HG02852 (cell line): ENCODE data around the gene UBR7.
A peak's percentile ranks its signal among the peaks of the same experiment; 100 is the strongest.
"Not testable (repeated sequence)": the region's sequence is repeated elsewhere in the genome, so short reads cannot be mapped to it uniquely, and the experiment has no call there.

ENCODE experiments used
- ATAC-seq: cut with Tn5 transposase; IDR thresholded peaks from one replicate; pipeline ENCODE4 v1.9.1; 2021; ENCODE audit warnings: mild to moderate bottlenecking, moderate library complexity; ENCODE audit not compliant: unreplicated experiment

The UBR7 gene

DNA sequence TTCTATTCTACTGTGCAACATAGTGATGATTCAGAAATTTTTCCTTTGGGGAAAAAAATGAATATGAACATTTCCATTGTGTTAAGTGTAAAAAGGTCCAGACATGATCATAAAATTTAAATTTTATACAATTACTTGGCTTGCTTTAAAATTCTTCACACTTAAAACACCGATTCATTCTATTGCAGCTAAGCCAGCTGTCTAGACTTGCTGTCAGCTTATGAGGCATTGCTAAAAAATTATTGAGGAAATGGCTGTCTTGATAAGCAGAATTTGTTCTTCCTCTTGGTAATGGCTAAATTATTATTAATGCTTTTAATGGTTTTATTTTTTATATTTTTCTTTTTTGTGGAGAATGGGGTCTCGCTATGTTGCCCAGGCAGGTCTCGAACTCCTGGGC, 20.1 kb upstream of the UBR7 start:
- no peak for ATAC-seq

DNA sequence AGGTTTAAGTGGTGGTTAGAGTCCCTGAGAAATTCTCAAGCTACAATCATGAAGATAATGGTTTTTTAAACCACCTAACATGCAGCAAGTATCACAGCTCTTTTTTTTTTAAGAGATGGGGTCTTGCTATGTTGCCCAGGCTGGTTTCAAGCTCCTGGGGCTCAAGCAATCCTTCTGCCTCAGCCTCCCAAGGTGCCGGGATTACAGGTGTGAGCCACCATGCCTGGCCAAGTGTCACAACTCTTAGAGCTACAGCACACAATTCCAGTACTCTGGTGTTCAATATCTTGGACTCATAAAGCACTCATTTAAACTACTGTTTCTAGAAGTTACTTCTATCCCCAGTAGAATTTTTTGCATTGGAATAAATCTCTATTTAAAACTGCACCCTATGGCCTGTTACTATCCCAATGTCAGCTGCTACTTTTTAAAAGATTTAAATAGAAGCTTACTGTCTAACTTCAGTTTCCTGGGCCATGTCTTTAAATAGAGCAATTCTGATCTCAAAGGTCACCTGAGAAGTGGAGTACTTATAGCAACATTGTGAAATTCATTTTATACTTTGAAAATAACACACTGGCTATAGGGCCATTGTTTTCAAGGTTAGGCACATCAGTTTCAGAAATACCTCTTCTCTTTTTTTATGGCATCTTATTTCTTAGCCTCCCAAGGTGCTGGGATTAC, 11.6 kb upstream of the UBR7 start:
- ATAC-seq = no peak

DNA sequence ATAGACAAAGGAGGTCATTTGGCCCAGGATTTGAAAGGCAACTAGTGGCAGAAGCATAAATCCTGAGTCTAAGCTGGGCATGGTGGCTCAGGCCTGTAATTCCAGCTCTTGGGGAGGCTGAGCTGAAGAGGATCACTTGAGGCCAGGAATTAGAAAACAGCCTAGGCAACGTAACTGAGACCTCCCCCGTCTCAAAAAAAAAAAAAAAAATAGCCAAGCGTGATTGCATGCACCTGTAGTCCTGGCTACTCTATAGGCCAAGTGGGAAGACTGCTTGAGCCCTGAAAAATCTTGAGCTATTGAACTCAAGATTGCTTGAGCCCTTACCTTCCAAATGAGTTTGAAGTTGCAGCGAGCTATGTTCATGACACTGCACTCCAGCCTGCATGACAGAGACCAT, 8.0 kb upstream of the UBR7 start:
- ATAC-seq = no peak

DNA sequence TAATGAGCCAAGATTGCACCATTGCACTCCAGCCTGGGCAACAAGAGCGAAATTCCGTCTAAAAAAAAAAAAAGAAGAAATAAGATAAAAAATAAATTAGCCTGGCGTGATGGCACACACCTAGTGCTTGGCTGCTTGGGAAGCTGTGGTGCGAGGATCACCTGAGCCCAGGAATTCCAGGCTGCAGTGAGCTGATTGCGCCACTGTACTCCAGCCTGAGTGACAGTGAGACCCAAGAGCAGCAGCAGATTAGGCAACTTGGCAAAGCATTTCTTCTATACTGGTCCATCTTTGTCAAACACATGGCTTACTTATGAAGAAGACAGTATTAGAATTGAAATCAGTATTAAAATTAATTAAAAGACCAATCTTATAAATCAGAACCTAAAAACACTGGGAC, 6.5 kb upstream of the UBR7 start:
- no peak for ATAC-seq

DNA sequence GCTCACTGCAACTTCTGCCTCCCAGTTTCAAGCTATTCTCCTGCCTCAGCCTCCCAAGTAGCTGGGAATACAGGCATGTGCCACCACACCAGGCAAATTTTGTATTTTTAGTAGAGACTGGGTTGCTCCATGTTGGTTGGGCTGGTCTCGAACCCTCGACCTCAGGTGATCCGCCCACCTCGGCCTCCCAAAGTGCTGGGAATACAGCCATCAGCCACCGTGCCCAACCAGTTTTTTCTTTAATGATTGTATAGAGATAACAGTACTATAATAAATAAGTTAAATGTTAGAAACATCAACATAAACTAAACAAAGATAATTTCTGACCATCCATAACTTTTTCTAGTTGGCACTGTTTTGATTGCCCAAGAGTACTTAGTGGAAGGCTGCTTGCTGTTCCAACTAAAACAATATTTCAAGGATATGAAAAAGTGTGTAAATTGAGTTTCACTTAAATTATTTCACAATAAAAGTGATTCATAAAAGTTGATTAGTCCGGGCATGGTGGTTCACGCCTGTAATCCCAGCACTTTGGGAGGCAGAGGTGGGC, 5.8 kb upstream of the UBR7 start:
- no peak for ATAC-seq

DNA sequence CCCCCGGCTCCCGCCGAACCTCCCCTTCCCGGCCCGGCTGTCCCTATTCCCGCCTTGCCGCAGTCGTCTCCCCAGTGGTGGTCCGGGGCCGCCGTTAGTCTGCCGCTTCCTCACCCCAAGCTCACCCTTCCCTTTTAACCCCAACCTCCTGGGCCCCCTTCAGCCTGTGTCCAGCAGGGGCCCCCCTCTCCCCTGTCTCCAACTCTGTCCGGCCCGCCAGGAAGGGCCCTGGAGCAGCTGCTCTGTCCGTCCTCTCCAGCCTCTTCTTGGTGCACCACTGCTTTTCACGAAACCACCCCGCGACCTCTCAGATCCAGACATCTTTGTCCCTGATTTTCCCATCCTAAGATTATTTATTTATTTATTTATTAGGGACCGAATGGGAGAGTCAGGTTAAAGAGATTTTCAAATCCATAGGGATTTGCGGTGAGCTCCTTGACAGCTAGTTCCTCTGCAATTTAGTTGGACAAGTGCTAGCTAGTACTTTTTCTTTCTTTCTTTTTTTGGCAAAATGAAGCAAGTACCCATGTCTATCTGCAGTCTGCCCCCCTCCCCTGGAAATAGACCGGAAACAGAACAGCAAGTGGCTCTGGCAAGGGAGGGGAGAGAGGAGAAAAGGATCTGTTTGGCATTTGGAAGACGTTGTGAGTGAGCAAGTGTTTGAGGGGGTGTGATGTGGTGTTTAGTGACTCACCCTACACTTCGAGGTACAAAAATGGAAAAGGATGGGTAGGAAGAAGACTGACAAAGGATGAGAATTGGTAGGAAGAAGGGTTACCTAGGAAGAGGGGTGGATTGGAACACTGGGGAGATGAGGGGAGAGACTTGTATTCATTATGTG, 632 bp downstream of the UBR7 start:
- ATAC-seq = peak; percentile 35

DNA sequence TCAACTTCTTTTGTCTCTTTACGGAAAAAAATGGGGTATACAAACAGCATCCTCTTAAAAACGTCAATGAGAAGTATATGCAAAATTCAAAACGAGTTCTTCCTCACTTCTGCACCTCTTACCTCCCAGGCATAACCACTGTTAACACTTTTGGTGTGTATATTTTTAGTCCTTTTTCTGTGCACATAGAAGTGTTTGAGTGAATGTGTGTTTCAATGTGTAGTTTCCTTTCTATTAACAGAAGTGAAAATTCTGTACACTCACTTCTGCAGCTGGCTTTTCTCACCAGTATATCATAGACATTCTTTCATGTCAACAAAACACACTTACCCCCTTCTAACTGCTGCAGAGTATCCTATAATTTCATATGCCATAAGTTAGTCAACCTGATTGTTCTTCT, 5.4 kb downstream of the UBR7 start:
- peak; percentile 77 for ATAC-seq

DNA sequence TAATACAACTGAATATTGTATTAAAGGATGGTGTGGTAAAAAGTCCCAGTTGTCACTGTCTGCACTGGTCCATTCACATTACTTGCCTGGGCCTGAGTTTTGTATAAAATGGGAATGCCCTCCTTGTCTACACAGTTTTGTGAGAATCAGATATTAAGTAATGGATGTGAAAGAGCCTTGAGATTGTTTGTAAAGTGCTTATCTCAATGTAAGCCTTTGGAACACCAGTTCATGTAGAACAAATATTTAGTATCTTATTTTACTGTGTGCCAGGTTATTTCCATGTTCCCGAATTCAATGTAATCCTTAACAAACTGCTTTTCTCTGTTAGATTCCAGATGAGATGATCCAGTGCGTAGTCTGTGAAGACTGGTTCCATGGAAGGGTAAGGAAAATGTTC, 7.5 kb downstream of the UBR7 start:
- no peak for ATAC-seq

DNA sequence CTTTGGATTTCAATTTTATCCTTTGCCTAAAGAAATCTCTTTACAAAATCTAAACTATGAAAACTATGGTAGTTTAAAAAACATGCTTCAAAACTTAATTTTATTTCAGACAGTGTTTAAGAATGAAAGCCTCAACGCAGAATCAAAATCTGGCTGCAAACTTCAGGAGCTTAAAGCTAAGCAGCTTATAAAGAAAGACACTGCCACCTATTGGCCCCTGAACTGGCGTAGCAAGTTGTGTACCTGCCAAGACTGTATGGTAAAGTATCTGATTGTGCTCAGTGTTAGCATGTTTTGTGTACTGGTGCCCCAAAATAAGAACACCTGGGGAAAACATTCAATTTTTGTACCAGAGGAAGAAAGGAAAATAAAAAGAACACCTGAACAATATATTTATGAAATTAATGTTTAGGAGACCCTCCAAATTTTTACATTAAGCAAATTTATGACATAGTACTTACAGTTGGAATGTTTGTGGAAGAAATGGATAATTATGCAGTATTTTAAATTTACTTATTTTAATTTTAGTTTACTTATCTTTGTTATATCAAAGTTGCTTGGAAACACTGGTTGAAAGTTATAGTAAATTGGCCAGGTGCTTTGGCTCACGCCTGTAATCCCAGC, 12.2 kb downstream of the UBR7 start:
- peak; percentile 47 for ATAC-seq

DNA sequence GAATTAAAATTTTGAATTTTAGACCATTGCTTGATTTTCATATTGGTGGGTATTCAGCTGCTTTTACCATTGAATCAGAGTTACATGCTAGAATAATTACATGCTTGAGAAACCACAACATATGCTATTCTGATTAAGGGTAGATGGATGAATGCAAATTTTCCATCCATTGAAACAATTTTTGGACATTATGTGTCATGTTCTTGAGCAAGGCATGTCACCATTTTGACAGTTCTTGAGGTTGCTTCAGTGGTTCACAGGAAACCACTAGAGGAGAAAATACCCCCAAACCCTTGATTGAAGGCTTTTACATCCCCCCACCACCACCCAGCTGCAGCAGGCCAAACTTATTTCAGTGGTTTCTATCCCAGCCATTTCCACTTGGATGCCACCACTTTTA, 13.5 kb downstream of the UBR7 start:
- no peak for ATAC-seq

DNA sequence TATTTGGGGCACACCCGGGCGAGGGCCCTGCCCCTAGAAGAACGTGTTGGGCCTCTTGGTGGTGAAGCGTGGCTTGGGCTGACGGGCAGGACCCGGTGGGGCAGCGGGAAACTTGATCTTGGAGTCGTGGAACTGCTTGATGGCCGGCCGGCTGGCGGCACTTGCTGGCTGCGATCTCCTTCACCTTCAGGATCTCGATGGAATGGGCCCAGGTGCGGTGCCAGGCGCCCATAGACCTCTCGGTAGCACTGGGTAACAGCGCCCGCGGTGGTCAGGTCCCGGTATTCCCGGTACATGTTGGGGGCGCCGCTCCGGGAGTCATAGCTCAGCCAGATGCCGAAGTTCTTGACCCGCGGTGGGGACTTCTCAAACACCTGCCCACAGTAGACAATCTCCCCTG, 16.5 kb downstream of the UBR7 start:
- ATAC-seq = no peak

DNA sequence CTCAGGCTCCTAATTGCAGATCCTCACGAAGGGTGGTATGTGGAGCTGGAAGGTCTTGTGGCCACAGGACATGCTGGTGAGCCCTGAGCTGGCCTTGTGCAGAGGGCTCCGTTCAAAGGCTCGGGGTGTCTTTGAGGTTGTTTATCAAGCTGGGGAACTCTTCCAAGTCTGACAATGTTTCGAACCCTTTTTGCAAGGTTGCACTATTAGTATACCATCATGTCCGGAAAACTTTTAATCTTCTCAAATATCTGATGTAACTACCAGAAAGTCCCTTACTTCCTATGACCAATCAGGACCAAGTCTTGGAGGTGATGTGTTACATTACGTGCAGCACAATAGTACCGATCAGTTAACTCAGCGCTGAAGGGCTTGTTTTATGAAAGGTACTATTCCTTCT, 21.5 kb downstream of the UBR7 start:
- ATAC-seq = no peak

DNA sequence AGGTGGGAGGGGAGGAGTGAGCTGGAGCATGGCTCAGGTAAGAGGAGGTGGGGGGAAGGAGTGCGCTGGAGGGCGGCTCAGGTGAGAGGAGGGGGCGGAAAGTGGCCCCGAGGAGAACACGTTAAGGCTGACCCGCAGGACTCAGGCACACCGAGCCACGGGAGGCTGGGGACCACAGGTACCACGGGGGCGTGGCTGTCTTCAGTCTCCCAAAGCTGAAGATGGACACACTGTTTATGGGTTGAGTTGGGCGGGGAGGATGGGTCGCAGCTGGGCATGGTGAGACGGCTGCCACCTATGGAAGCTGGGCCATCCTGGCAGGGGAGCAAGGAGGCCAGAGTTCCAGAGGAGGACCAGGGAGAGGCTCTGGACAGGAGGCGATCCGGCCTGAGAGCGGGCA, 23.5 kb downstream of the UBR7 start:
- no peak for ATAC-seq

DNA sequence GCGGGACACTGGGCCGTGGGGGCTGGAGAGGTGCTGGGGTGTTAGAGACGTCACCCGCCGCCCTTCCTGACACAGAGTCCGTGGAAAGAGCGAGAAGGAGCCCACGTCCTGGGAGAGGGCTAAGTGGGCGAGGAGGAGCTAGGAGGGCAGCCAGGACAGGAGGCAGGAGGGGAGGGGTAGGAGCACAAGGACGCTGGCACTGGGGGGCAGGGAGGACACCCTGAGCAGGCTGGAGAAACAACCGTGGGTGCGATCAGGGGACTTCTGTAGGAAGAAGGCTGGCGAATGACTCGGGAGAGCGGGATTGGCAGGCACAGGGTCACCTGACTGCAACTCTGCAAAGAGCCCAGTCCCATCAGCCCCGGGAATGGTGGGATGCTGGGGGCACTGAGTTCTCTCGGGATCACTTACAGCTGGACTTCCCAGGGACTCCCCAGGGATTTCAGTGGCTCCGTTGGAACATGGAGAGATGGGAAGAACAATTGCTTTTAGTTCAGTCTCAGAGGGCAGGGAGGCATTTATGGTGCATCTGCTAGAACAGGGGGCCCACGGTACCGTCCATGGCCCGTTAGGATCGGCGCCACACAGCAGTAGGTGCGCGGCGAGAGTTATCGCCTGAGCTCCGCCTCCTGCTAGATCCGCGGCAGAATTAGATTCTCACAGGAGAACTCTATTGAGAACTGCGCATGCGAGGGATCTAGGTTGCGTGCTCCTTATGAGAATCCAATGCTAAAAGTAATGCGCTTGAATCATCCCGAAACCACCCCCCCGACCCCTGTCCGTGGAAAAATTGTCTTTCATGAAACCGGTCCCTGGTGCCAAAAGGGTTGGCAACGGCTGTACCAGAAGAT, 24.3 kb downstream of the UBR7 start:
- no peak for ATAC-seq

DNA sequence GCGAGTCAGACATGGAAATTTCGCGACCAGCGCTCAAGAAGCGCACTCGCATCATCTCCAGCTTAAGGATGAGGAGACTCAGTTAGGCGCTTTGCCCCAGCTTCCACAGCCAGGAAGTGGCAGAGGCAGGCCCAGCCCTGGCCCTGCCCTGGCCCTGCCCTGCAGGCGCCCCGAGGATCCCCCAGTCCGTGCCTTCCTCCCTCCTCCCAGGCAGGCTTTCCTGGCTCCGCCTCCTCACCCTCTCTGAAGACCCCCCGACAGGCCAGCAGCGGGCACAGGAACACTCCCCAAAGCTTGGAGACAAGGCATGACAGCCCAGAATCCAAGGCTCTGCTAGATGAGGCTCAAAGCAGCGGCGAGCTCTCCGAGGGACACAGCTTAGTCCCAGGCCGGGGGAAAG, 25.1 kb downstream of the UBR7 start:
- no peak for ATAC-seq

DNA sequence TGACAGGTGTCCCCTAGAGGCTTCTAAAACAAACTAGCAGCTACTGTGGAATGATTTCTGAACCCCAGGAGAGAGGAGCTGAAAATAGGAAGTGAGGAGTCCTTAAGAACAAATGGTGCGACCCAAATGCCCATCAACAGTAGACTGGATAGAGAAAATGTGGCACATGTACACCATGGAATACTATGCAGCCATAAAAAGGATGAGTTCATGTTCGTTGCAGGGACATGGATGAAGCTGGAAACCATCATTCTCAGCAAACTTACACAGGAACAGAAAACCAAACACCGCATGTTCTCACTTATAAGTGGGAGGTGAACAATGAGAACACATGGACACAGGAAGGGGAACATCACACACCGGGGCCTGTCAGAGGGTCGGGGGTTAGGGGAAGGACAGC, 26.0 kb downstream of the UBR7 start:
- not testable (repeated sequence) for ATAC-seq

DNA sequence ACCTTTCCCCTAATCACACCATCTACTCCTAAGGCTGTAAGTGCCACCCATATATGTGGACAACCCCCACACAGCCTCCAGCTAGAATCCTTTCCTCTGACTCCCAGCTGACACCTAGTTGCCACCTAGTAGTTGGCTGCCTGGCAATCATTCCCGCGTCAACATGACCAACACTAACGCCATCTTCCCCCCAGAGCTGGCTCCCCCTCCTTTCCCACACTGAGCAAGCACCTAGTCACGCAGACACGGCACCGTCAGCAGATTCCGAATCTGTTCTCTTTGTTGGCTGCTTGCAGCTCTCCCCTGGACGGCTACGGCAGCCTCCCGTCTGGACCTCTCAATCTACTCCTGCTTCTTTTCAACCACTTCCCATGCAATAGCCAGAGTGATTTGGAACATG, 27.7 kb downstream of the UBR7 start:
- no peak for ATAC-seq

DNA sequence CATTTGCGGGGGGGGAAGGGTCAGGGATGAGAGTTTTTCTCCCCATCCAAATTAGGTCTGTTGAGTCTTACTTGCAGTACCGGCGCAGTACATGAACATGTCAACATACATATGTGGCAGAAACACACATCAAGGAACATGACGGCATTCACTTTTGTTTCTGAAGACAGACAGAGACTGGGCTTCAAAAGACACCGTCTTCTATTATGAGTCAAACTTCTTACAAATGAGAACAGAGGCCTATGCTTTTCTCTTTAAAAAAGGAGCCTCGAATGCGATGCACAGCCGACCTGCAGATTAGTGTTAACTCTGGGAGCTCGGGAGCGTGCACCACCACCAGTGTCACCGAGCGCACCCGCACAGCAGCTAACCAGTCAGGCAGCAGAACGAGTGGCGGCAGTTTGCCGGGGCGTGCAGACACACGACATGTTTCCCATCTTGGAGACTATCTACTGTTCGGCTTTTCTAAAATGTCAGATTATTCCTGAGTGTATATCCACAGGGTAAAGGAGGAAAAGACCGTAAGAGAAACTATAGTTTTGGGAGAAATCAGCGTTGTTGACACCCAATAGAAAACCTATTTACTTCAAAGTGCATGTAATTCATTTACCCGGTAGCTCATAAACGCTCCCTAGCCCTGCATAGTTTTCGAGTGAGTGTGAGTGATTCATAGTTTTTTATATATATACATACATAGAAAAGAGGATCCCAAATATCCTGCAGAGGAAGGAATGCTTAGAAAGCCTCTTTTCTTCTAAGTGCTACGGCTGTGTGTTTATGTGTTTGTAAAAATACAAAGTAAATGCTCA, 33.0 kb downstream of the UBR7 start:
- no peak for ATAC-seq

DNA sequence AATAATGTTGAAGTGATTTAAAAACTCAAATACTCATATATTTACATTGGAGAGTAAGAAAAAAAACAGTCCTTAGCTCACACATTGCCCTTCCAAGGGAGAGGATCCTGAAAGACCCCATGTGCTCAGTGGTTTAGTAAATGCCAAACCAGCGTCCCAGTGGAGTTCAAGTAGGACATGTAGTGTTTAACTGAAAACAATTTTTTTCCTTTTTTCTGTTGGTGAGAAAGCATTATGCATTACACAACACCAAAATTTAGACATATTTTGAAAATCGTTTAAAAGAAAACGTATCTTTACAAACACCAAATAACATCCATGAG, 33.6 kb downstream of the UBR7 start:
- ATAC-seq = no peak

DNA sequence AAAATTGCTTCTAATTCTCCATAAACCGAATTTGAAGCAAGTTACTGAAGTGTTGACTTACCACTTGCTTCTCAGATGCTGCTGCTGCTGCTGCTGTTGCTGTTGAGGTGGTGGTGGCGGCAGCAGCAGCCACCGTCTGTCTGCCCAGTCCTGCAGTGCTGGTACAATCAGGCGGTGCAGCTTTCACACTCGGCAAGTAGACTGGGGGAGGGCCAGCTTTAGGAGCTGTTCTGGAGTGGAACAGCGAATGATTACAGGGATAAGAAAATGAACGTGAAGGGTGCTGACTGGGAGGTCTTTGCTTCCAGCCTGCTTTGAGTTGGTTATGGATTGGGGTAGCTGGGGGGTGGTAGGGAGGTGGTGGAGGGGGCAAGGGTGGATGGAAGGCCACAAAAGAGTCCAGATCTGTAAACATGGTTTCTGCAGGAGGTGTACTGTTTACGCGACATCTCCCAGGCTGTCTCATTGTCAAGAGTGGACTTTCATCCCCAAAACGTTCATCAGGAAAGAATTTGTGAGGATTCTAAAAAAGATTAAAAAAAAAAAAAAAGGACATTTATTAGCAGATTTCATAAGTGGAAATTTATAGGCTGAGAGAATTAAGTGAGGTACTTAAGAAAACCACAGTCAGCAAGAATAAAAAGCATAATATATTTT, 38.8 kb downstream of the UBR7 start:
- no peak for ATAC-seq
